DOHH2 (cell line): Measurements from ENCODE around the gene DNAJC24.

Experiments
- H3F3A ChIP-seq: fragments of 200-600 bp; sonication (generic), shearing (Covaris generic); 2 replicates; pipeline ENCODE4 v1.6.0; 2016; ENCODE audit warnings: antibody characterized with exemption, mild to moderate bottlenecking; ENCODE audit not compliant: control insufficient read depth, insufficient read depth
- H3K27ac ChIP-seq: fragments of 200-600 bp; sonication (generic); 2 replicates; pipeline ENCODE4 v1.5.1; 2014; ENCODE audit warnings: low read depth, mild to moderate bottlenecking, low read length, moderate library complexity
- H3K27me3 ChIP-seq: fragments of 200-600 bp; sonication (generic); 2 replicates; pipeline ENCODE4 v1.6.1; 2014; ENCODE audit warnings: mild to moderate bottlenecking, low read length, mixed read lengths; ENCODE audit not compliant: control insufficient read depth
- H3K36me3 ChIP-seq: fragments of 200-600 bp; sonication (generic); 2 replicates; pipeline ENCODE4 v1.6.1; 2014; ENCODE audit warnings: mild to moderate bottlenecking, low read length, moderate library complexity, mixed read lengths; ENCODE audit not compliant: control insufficient read depth
- H3K4me1 ChIP-seq: fragments of 200-600 bp; sonication (generic); 2 replicates; pipeline ENCODE4 v1.6.1; 2014; ENCODE audit warnings: mild to moderate bottlenecking, low read length, mixed read lengths; ENCODE audit not compliant: control insufficient read depth
- H3K4me2 ChIP-seq: fragments of 200-600 bp; sonication (generic); 2 replicates; pipeline ENCODE4 v1.6.0; 2014; ENCODE audit warnings: mild to moderate bottlenecking, low read length, moderate library complexity
- H3K4me3 ChIP-seq: fragments of 200-600 bp; sonication (generic); 2 replicates; pipeline ENCODE4 v1.5.1; 2014; ENCODE audit warnings: mild to moderate bottlenecking, low read length, mixed read lengths
- H3K79me2 ChIP-seq: fragments of 200-600 bp; sonication (generic); 2 replicates; pipeline ENCODE4 v1.6.1; 2014; ENCODE audit warnings: mild to moderate bottlenecking, low read length, mixed read lengths; ENCODE audit not compliant: control insufficient read depth
- H3K9me2 ChIP-seq: fragments of 200-600 bp; sonication (generic); replicated peaks from 2 replicates; pipeline ENCODE4 v1.6.1; 2014; ENCODE audit warnings: mild to moderate bottlenecking, low read length, mixed read lengths; ENCODE audit not compliant: control insufficient read depth
- H3K9me3 ChIP-seq: fragments of 200-600 bp; sonication (generic); 2 replicates; pipeline ENCODE4 v1.6.1; 2014; ENCODE audit warnings: antibody characterized with exemption, low read length, mixed read lengths; ENCODE audit not compliant: control insufficient read depth, insufficient read depth
- H4K20me1 ChIP-seq: fragments of 200-600 bp; sonication (generic); 2 replicates; pipeline ENCODE4 v1.6.0; 2014; ENCODE audit warnings: low read depth, mild to moderate bottlenecking, antibody characterized with exemption, low read length, moderate library complexity; ENCODE audit not compliant: control insufficient read depth, insufficient read depth
- EZH2phosphoT487 ChIP-seq: fragments of 200-600 bp; sonication (generic); IDR thresholded peaks from 2 replicates; pipeline ENCODE4 v1.6.1; 2017; ENCODE audit warnings: borderline replicate concordance, mild to moderate bottlenecking, antibody characterized with exemption, low read length, moderate library complexity, mixed read lengths
- TF ChIP-seq, protein P1 (sequence below): fragments of 200-600 bp; sonication (generic); IDR thresholded peaks from one replicate; pipeline ENCODE4 v1.5.1; 2014; ENCODE audit warnings: antibody characterized with exemption, mild to moderate bottlenecking, low read depth, low read length; ENCODE audit not compliant: poor library complexity, severe bottlenecking

Gene DNAJC24

DNA sequence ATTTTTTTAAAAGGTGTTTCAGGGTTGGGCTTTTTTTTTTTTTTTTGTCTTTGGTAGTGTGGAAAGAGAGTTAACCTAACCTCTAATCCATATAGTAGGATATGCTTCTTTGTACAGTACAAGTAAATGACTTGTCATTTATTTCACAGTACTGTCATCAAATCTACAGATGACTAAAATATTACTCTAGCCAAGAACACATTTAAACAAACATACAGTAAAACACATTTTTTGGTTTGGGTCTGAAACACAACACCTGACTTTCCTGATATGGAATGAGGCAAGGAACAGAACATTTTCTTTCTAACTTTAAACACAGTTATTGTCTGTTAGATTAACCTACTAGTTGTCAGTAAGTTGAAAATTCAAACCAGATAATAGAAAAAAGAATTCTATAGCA lies 71.6 kb downstream of the DNAJC24 start:
- Histone ChIP-seq H3F3A (no peaks in the 10 kb centered on the region), H3K27me3 (no peaks in the 10 kb centered on the region), H3K4me2 (no peak overlapping the region), H3K36me3 (no peaks in the 10 kb centered on the region), H3K9me2 (no peaks in the 10 kb centered on the region), H3K9me3 (no peaks in the 10 kb centered on the region), H3K4me1 (no peaks in the 10 kb centered on the region), H4K20me1 (no peaks in the 10 kb centered on the region), H3K4me3 (no peak overlapping the region), H3K27ac (no peak overlapping the region), H3K79me2 (no peaks in the 10 kb centered on the region)
- TF ChIP-seq, protein P1, sequence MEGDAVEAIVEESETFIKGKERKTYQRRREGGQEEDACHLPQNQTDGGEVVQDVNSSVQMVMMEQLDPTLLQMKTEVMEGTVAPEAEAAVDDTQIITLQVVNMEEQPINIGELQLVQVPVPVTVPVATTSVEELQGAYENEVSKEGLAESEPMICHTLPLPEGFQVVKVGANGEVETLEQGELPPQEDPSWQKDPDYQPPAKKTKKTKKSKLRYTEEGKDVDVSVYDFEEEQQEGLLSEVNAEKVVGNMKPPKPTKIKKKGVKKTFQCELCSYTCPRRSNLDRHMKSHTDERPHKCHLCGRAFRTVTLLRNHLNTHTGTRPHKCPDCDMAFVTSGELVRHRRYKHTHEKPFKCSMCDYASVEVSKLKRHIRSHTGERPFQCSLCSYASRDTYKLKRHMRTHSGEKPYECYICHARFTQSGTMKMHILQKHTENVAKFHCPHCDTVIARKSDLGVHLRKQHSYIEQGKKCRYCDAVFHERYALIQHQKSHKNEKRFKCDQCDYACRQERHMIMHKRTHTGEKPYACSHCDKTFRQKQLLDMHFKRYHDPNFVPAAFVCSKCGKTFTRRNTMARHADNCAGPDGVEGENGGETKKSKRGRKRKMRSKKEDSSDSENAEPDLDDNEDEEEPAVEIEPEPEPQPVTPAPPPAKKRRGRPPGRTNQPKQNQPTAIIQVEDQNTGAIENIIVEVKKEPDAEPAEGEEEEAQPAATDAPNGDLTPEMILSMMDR: no peak

GRCh38 chr11:31442086-31442485 lies 72.4 kb downstream of the DNAJC24 start:
- peaks cover under 1% of the 10 kb centered on the region; the same call in 1 of the 2 replicates for H3K36me3 ChIP-seq
- H3K9me2 ChIP-seq: no peaks in the 10 kb centered on the region
- no peak overlapping the region for H3K4me3 ChIP-seq
- H4K20me1 ChIP-seq: no peaks in the 10 kb centered on the region
- H3K4me2 ChIP-seq: no peak overlapping the region
- no peaks in the 10 kb centered on the region for H3K27me3 ChIP-seq
- H3K4me1 ChIP-seq: no peaks in the 10 kb centered on the region
- no peaks in the 10 kb centered on the region for H3K79me2 ChIP-seq
- H3K9me3 ChIP-seq: no peaks in the 10 kb centered on the region
- H3K27ac ChIP-seq: no peak overlapping the region
- no peaks in the 10 kb centered on the region for H3F3A ChIP-seq
- TF ChIP-seq, protein P1: no peak
- TF ChIP-seq EZH2phosphoT487: no peak

DNA sequence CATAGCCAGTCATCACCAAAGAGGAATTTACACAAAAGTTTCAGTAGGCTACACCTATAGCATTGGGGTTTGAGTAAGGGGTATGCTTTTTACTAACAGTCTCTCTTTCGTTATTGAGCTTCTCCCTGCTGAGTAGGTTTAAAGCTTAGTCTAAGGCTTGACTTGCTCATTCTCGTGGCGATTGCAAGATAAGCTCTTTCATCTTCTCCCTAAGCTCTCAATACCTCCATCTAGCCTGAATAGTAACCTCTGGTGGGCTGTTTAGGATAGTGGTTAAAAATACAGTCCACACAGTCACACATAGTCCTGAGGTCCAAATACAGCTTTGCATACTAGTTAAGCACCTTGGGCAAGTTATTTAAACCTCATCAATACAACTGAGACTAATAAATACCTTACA lies 74.1 kb downstream of the DNAJC24 start:
- TF ChIP-seq EZH2phosphoT487: no peak
- TF ChIP-seq, protein P1: no peak
- peaks cover 7% of the 10 kb centered on the region for H3K36me3 ChIP-seq
- H4K20me1 ChIP-seq: no peaks in the 10 kb centered on the region
- H3K79me2 ChIP-seq: no peaks in the 10 kb centered on the region
- H3K4me2 ChIP-seq: no peak overlapping the region
- no peaks in the 10 kb centered on the region for H3K9me3 ChIP-seq
- H3K4me3 ChIP-seq: no peak overlapping the region
- no peaks in the 10 kb centered on the region for H3K4me1 ChIP-seq
- no peak overlapping the region for H3K27ac ChIP-seq
- no peaks in the 10 kb centered on the region for H3F3A ChIP-seq
- H3K27me3 ChIP-seq: no peaks in the 10 kb centered on the region
- no peaks in the 10 kb centered on the region for H3K9me2 ChIP-seq

DNA sequence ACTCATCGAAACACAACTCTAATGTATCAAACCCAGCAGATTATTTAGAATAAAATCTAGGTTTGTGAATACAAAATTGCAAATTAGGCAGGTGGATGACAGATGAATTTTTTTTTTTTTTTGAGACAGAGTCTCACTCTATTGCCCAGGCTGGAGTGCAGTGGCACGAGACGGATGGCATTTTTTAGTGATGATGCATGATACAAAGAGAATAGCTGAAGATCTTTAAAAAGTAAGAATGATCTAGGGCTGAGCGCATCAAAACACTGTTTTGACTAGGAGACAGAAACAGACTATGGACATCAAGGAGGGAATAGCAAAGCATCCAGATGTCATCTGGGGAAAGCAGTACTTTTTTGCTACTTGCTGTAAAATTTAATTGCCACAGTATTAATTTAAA lies 76.0 kb downstream of the DNAJC24 start:
- Histone ChIP-seq H3K9me3 (no peaks in the 10 kb centered on the region), H3K79me2 (no peaks in the 10 kb centered on the region), H3K4me1 (0 out of 2 replicates have a peak, but pooled peaks cover 3% of the 10 kb centered on the region)

More for the DNA sequence above, 76.0 kb downstream of the DNAJC24 start:
- Histone ChIP-seq H3K36me3 (peaks cover 11% of the 10 kb centered on the region), H3K9me2 (no peaks in the 10 kb centered on the region), H3K4me3 (no peak overlapping the region), H3K4me2 (no peak overlapping the region), H4K20me1 (no peaks in the 10 kb centered on the region), H3K27me3 (no peaks in the 10 kb centered on the region), H3K27ac (no peak overlapping the region), H3F3A (no peaks in the 10 kb centered on the region)
- no peak for TF ChIP-seq EZH2phosphoT487
- TF ChIP-seq, protein P1: no peak
